HepG2 (cell line): ENCODE results near the gene CCR9. TPM values are rescaled to one million over a fixed set of nuclear protein-coding genes. Genes with fewer than 3 reads are reported as not detected.

ENCODE experiments used
- ATAC-seq: fragments of 200-7000 bp; cut with Tn5 transposase; 3 replicates; pipeline ENCODE4 v1.9.1; 2020; ENCODE audit warnings: mild to moderate bottlenecking, moderate library complexity
- BruUV-seq: library from RNA; stranded (reverse); fragments of 400-500 nt; replicated peaks from 2 replicates; lab custom pipeline; 2021; lab: Mats Ljungman, UMichigan
- CTCF ChIA-PET: fragments of 300-600 bp; formaldehyde crosslinking; extraction: SDS; loops from one replicate; lab custom pipeline; 2021; ENCODE audit warnings: low total read pairs, inconsistent platforms, low intra/inter-chr PET ratio; lab: Yijun Ruan, JAX
- POLR2A ChIA-PET: fragments of 350-600 bp; sonication (Branson Sonifier 250); formaldehyde crosslinking; loops from one replicate; lab custom pipeline; 2020; ENCODE audit warnings: antibody characterized with exemption, inconsistent platforms; lab: Yijun Ruan, JAX
- DNase-seq: peaks from one replicate; pipeline ENCODE4 v3.0.0-alpha.2; 2015; ENCODE audit warnings: low spot score
- FAIRE-seq: peaks from 3 replicates; lab custom pipeline; 2011; peaks lifted over from hg19 to GRCh38; lab: Jason Lieb, UNC
- H2AFZ ChIP-seq: one replicate; pipeline ENCODE4 v1.6.1; 2011; ENCODE audit warnings: low read length, inconsistent platforms
- H3K27ac ChIP-seq: fragments of 300-600 bp; 3 replicates; pipeline ENCODE4 v1.8.0; 2011; ENCODE audit warnings: mixed run types, mild to moderate bottlenecking, mixed read lengths, low read length, inconsistent platforms; ENCODE audit not compliant: insufficient read depth; ENCODE audit errors: extremely low read length
- H3K27me3 ChIP-seq, 2 experiments: fragments of 200-600 bp in 1 of 2; 2 replicates in 1 of 2; 3 replicates in 1 of 2; pipeline versions ENCODE4 v1.6.0 to v1.8.0; 2011; ENCODE audit warnings: low read length in 2 of 2, mild to moderate bottlenecking in 2 of 2, moderate library complexity in 2 of 2, inconsistent platforms in 1 of 2; ENCODE audit not compliant: insufficient read depth in 2 of 2, control insufficient read depth in 1 of 2
- H3K36me3 ChIP-seq, 2 experiments: fragments of 200-600 bp in 1 of 2; replicated peaks in 1 of 2; 2 replicates in 1 of 2; 3 replicates in 1 of 2; pipeline versions ENCODE4 v1.5.1 to v1.8.0; 2011; ENCODE audit warnings: low read length in 2 of 2, inconsistent platforms in 1 of 2; ENCODE audit not compliant: insufficient read depth in 2 of 2, control insufficient read depth in 1 of 2
- H3K4me1 ChIP-seq: 2 replicates; pipeline ENCODE4 v1.5.1; 2012; ENCODE audit warnings: low read length, inconsistent platforms; ENCODE audit not compliant: insufficient read depth
- H3K4me2 ChIP-seq: 2 replicates; pipeline ENCODE4 v1.6.0; 2011; ENCODE audit warnings: low read depth, low read length, inconsistent platforms
- H3K4me3 ChIP-seq, 3 experiments: fragments of 200-600 bp in 1 of 3; sonication (generic), shearing (Covaris generic) in 1 of 3; replicated peaks in 1 of 3; 2 replicates each; pipeline ENCODE4 v1.5.1; 2011 to 2016; ENCODE audit warnings: low read length in 3 of 3, inconsistent platforms in 2 of 3, low read depth in 2 of 3, mild to moderate bottlenecking in 2 of 3, control low read depth in 1 of 3, mixed read lengths in 1 of 3; ENCODE audit not compliant: insufficient read depth in 1 of 3
- H3K79me2 ChIP-seq: one replicate; pipeline ENCODE4 v1.6.1; 2011; ENCODE audit warnings: low read length, inconsistent platforms; ENCODE audit not compliant: insufficient read depth
- H3K9ac ChIP-seq: 2 replicates; pipeline ENCODE4 v1.6.0; 2011; ENCODE audit warnings: mild to moderate bottlenecking, low read depth, low read length, inconsistent platforms; ENCODE audit not compliant: insufficient read depth
- H3K9me3 ChIP-seq: 2 replicates; pipeline ENCODE4 v1.5.1; 2012; ENCODE audit warnings: mild to moderate bottlenecking, low read length
- H4K20me1 ChIP-seq: 2 replicates; pipeline ENCODE4 v1.6.0; 2011; ENCODE audit warnings: inconsistent platforms, mild to moderate bottlenecking, low read length, moderate library complexity; ENCODE audit not compliant: insufficient read depth
- HOXA5 ChIP-seq: sonication (generic); formaldehyde crosslinking; IDR thresholded peaks from 2 replicates; pipeline ENCODE4 v1.4.0; 2020; ENCODE audit warnings: missing genetic modification reagents
- SIX1 ChIP-seq: sonication (generic); formaldehyde crosslinking; IDR thresholded peaks from 2 replicates; pipeline ENCODE4 v1.4.0; 2020; ENCODE audit warnings: missing genetic modification reagents, borderline replicate concordance
- WGBS: methylation state at CpG from one replicate; pipeline ENCODE4 v1.1.6; 2017; ENCODE audit warnings: low lambda C conversion rate; 5-methylcytosine and 5-hydroxymethylcytosine counted together
- in situ Hi-C: cut with HindIII; loops from 2 replicates; pipeline ENCODE4 v1.10.0; 2017; ENCODE audit warnings: low pct_unique_long_range_greater_than_20kb; ENCODE audit not compliant: extremely low pct_ligation_motif_present
- intact Hi-C: fragments of 100-400 bp; cut with micrococcal nuclease; formaldehyde crosslinking; loops from one replicate; pipeline ENCODE4 v1.10.0; 2022; ENCODE audit not compliant: unreplicated experiment
- polyA plus RNA-seq, 8 experiments: library from polyadenylated mRNA; depleted of rRNA in 3 of 8; stranded (reverse) in 7 of 8; unstranded in 1 of 8; fragments of >200 nt; fragmentation: Illumina TruSeq in 4 of 8; extraction: Trizol in 4 of 8; gene quantifications; 2 replicates each; pipeline versions ENCODE4 v1.2.1 to v1.2.3, GENCODE V29; 2011 to 2016; ENCODE audit warnings: low read depth in 4 of 8, missing spikeins in 1 of 8, mixed read lengths in 1 of 8; ENCODE audit not compliant: insufficient read depth in 1 of 8
- total RNA-seq, 5 experiments: library from RNA; depleted of rRNA; stranded (reverse); fragments of >200 nt; fragmentation: Illumina TruSeq; extraction: Trizol; gene quantifications; 2 replicates each; pipeline ENCODE4 v1.2.3, GENCODE V29; 2016; ENCODE audit warnings: low read depth in 1 of 5
- TF ChIP-seq, protein P1 (sequence below): sonication (generic); formaldehyde crosslinking; IDR thresholded peaks from 2 replicates; pipeline ENCODE4 v1.4.0; 2020; ENCODE audit warnings: missing genetic modification reagents

Gene CCR9
- total and polyA plus RNA-seq, 2 of the 13 experiments (the other 11 are each of a cell fraction or from before 2014, with no cell fraction given): not detected

DNA sequence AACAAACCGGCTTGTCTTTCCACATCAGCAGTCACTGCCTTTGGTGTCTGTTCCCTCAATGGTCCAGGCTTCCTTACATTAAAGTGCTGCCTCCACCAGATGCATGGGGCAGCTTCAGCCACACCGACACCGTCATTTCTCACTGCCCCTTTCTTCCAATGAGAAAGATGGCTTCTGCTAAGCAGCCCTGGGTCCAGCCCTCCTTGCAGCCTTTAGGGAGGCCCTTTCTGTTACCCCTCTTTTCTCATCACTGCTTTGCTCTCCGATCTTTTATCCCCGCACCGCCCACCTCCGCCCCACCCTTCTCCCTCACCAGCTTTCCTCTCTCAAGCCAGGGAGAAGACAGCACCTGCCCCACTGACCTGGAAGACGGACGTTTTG lies 28.7 kb downstream of the CCR9 start (continued):
- TF ChIP-seq, protein P1, sequence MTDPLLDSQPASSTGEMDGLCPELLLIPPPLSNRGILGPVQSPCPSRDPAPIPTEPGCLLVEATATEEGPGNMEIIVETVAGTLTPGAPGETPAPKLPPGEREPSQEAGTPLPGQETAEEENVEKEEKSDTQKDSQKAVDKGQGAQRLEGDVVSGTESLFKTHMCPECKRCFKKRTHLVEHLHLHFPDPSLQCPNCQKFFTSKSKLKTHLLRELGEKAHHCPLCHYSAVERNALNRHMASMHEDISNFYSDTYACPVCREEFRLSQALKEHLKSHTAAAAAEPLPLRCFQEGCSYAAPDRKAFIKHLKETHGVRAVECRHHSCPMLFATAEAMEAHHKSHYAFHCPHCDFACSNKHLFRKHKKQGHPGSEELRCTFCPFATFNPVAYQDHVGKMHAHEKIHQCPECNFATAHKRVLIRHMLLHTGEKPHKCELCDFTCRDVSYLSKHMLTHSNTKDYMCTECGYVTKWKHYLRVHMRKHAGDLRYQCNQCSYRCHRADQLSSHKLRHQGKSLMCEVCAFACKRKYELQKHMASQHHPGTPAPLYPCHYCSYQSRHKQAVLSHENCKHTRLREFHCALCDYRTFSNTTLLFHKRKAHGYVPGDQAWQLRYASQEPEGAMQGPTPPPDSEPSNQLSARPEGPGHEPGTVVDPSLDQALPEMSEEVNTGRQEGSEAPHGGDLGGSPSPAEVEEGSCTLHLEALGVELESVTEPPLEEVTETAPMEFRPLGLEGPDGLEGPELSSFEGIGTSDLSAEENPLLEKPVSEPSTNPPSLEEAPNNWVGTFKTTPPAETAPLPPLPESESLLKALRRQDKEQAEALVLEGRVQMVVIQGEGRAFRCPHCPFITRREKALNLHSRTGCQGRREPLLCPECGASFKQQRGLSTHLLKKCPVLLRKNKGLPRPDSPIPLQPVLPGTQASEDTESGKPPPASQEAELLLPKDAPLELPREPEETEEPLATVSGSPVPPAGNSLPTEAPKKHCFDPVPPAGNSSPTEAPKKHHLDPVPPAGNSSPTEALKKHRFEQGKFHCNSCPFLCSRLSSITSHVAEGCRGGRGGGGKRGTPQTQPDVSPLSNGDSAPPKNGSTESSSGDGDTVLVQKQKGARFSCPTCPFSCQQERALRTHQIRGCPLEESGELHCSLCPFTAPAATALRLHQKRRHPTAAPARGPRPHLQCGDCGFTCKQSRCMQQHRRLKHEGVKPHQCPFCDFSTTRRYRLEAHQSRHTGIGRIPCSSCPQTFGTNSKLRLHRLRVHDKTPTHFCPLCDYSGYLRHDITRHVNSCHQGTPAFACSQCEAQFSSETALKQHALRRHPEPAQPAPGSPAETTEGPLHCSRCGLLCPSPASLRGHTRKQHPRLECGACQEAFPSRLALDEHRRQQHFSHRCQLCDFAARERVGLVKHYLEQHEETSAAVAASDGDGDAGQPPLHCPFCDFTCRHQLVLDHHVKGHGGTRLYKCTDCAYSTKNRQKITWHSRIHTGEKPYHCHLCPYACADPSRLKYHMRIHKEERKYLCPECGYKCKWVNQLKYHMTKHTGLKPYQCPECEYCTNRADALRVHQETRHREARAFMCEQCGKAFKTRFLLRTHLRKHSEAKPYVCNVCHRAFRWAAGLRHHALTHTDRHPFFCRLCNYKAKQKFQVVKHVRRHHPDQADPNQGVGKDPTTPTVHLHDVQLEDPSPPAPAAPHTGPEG (CRISPR knock-in tag): no peak
- TF ChIP-seq HOXA5 (CRISPR knock-in tag): no peak

DNA sequence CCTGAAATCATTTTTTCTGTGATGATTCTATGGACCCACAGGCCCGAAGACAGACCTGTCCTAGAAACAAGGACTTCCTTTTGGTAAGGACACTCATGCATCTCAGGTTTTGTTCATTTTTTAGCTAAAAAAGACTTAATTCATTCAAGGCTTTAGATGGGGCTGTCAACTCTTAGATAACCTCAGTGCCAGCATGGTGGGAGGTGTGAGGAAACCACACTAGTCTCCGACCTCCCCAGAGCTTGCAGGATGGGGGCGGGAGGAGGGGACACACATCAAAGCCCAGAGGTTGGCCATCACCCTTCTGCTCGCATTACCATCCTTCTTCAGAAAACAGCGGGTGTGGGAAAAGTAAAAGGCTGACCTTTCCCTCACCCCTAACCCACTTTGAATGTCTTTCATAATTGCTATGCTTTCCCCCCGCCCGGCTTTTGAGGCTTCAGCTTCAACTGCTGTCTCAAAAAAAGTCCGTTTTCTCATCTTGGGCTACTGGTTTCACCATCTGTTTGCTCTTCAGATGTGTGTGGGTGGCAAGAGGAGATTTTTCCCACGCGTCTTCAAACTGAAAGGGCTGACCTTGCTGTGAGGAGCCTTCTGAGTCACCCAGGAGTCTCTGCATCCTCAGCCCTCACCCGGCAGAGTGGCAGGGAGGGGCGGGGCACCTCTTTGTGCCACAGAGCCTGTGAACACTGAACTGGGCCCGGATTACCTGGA lies 29.3 kb downstream of the CCR9 start:
- Histone ChIP-seq H3K79me2 (no peaks in the 10 kb centered on the region), H3K36me3 (peaks cover 5% of the 10 kb centered on the region in 2 experiments; a peak in 2 of 5 replicates), H2AFZ (no peak overlapping the region), H3K27me3 (no peaks in the 10 kb centered on the region), H3K4me3 (no peak overlapping the region), H3K4me1 (no peaks in the 10 kb centered on the region), H3K4me2 (no peak overlapping the region), H3K9me3 (no peaks in the 10 kb centered on the region), H4K20me1 (no peaks in the 10 kb centered on the region), H3K27ac (no peak overlapping the region), H3K9ac (no peak overlapping the region)
- BruUV-seq: no TSS peak
- 29% methylated on average over 13 of the region's 13 CpGs for WGBS
- TF ChIP-seq SIX1 (CRISPR knock-in tag): no peak
- in situ Hi-C loops: loop anchor here (25.0 kb wide), 1 partner anchor 678 kb away; the partner anchor contains the start of gene TMEM158
- no peak for DNase-seq
- ChIA-PET CTCF (no interaction called here), POLR2A (no interaction called here)
- FAIRE-seq: no peak
- intact Hi-C loops: no loop called here
- peak; percentile 20; the same call in 1 of the 3 replicates for ATAC-seq
